ENCODE results near the gene PCDHA12.
"Not testable (repeated sequence)": the region's sequence is repeated elsewhere in the genome, so short reads cannot be mapped to it uniquely, and the experiment has no call there.

PCDHA12 gene

GRCh38 chr5:140857177-140857986 is 17.7 kb upstream of the PCDHA12 start:
- DNase-seq (ENCODE audit: low read depth in 1 of 2, low spot score in 1 of 2), result no peak

DNA sequence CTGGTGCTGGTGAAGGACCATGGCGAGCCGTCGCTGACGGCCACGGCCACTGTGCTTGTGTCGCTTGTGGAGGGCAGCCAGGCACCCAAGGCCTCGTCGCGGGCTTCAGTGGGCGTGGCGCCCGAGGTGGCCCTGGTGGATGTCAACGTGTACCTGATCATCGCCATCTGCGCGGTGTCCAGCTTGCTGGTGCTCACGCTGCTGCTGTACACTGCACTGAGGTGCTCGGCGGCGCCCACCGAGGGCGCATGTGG is 17.2 kb upstream of the PCDHA12 start:
- DNase-seq (ENCODE audit: low read depth in 1 of 2, low spot score in 1 of 2), result no peak

GRCh38 chr5:140862441-140863295 is 12.4 kb upstream of the PCDHA12 start:
- DNase-seq (ENCODE audit: low read depth in 1 of 2, low spot score in 1 of 2), result no peak

DNA sequence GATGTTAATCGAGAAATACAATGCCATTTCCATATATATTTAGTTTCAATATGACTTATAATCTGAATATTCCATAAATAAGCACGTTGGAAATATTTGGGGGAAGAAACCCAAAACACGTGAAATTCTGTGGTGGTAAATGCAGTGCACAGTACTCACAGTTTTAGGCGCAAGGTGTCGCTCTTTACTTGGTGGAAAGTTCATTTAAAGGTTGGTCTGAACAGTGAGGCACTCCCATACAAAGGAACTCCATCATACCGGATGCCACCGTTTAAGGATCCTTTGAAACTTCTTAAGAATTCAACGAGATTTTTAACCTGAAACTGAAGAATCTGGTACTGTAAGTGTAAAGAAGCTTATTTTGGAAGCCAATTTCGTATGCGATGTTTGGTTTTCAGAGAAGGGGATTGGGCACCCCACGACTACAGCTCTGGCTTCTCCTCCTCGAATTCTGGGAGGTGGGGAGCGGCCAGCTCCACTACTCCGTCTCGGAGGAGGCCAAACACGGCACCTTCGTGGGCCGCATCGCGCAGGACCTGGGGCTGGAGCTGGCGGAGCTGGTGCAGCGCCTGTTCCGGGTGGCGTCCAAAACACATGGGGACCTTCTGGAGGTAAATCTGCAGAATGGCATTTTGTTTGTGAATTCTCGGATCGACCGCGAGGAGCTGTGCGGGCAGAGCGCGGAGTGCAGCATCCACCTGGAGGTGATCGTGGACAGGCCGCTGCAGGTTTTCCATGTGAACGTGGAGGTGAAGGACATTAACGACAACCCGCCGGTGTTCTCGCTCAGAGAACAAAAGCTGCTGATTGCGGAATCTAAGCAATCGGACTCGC is 6.2 kb upstream of the PCDHA12 start, which contains the start of gene PCDHA11:
TSS of gene PCDHA11 (plus strand) at position 237 of the 834 bp plus-strand sequence. CDS start at position 384, 147 bp downstream.
- no peak for DNase-seq (ENCODE audit: low read depth in 1 of 2, low spot score in 1 of 2)

DNA sequence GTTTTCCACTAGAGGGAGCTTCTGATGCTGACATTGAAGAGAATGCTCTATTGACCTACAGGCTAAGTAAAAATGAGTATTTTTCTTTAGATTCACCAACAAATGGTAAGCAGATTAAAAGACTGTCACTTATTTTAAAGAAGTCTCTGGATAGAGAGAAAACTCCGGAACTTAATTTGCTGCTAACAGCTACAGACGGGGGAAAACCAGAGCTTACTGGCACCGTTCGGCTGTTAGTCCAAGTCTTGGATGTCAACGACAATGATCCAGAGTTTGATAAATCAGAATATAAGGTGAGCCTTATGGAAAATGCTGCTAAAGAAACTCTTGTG is 5.6 kb upstream of the PCDHA12 start:
- DNase-seq (ENCODE audit: low read depth in 1 of 2, low spot score in 1 of 2), result no peak

DNA sequence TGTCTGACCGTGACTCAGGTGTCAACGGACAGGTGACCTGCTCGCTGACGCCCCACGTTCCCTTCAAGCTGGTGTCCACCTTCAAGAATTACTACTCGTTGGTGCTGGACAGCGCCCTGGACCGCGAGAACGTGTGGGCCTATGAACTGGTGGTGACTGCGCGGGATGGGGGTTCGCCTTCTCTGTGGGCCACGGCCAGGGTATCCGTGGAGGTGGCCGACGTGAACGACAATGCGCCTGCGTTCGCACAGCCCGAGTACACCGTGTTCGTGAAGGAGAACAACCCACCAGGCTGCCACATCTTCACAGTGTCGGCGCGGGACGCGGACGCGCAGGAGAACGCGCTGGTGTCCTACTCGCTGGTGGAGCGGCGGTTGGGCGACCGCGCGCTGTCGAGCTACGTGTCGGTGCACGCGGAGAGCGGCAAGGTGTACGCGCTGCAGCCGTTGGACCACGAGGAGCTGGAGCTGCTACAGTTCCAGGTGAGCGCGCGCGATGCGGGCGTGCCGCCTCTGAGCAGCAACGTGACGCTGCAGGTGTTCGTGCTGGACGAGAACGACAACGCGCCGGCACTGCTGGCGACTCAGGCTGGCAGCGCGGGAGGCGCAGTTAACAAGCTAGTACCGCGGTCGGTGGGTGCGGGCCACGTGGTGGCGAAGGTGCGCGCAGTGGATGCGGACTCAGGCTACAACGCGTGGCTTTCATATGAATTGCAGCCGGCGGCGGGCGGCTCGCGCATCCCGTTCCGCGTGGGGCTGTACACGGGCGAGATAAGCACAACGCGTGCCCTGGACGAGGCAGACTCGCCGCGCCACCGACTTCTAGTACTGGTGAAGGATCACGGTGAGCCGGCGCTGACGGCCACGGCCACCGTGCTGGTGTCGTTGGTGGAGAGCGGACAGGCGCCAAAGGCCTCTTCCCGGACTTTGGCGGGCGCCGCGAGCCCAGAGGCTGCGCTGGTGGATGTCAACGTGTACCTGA is 4.6 kb upstream of the PCDHA12 start:
- no peak for DNase-seq (ENCODE audit: low read depth in 1 of 2, low spot score in 1 of 2)

DNA sequence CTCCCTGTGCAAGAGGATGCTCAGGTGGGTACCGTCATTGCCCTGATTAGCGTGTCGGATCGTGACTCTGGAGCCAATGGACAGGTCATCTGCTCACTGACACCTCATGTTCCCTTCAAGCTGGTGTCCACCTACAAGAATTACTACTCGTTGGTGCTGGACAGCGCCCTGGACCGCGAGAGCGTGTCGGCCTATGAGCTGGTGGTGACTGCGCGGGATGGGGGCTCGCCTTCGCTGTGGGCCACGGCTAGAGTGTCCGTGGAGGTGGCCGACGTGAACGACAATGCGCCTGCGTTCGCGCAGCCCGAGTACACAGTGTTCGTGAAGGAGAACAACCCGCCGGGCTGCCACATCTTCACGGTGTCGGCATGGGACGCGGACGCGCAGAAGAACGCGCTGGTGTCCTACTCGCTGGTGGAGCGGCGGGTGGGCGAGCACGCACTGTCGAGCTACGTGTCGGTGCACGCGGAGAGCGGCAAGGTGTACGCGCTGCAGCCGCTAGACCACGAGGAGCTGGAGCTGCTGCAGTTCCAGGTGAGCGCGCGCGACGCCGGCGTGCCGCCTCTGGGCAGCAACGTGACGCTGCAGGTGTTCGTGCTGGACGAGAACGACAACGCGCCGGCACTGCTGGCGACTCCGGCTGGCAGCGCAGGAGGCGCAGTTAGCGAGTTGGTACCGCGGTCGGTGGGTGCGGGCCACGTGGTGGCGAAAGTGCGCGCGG is 1.6 kb downstream of the PCDHA12 start:
- DNase-seq (ENCODE audit: low read depth in 1 of 2, low spot score in 1 of 2), result not testable (repeated sequence)

- DNase-seq (ENCODE audit: low read depth in 1 of 2, low spot score in 1 of 2), result no peak
Observed at GRCh38 chr5:140877262-140877581, 2.1 kb downstream of the PCDHA12 start.

GRCh38 chr5:140881889-140882590 is 6.9 kb downstream of the PCDHA12 start, which contains the start of gene PCDHA13:
Gene PCDHA13, plus strand, starts transcription at chr5:140882124. Its CDS starts 145 bp downstream, at chr5:140882269.
- no peak for DNase-seq (ENCODE audit: low read depth in 1 of 2, low spot score in 1 of 2)

DNA sequence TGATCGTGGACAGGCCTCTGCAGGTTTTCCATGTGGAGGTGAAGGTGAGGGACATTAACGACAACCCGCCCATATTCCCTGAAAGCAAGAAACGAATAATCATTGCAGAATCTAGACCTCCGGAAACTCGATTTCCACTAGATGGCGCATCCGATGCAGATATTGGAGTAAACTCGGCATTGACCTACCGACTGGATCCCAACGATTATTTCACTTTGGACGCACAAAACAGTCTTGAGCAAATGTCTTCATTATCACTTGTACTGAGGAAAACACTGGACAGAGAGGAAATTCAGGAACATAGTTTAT is 7.4 kb downstream of the PCDHA12 start:
- no peak for DNase-seq (ENCODE audit: low read depth in 1 of 2, low spot score in 1 of 2)

DNA sequence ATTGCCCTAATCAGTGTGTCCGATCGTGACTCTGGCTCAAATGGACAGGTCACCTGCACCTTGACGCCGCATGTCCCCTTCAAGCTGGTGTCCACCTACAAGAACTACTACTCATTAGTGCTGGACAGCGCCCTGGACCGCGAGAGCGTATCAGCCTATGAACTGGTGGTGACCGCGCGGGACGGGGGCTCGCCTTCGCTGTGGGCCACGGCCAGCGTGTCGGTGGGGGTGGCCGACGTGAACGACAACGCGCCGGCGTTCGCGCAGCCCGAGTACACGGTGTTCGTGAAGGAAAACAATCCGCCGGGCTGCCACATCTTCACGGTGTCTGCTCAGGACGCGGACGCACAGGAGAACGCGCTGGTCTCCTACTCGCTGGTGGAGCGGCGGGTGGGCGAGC is 8.3 kb downstream of the PCDHA12 start:
- DNase-seq (ENCODE audit: low read depth in 1 of 2, low spot score in 1 of 2), result no peak

DNA sequence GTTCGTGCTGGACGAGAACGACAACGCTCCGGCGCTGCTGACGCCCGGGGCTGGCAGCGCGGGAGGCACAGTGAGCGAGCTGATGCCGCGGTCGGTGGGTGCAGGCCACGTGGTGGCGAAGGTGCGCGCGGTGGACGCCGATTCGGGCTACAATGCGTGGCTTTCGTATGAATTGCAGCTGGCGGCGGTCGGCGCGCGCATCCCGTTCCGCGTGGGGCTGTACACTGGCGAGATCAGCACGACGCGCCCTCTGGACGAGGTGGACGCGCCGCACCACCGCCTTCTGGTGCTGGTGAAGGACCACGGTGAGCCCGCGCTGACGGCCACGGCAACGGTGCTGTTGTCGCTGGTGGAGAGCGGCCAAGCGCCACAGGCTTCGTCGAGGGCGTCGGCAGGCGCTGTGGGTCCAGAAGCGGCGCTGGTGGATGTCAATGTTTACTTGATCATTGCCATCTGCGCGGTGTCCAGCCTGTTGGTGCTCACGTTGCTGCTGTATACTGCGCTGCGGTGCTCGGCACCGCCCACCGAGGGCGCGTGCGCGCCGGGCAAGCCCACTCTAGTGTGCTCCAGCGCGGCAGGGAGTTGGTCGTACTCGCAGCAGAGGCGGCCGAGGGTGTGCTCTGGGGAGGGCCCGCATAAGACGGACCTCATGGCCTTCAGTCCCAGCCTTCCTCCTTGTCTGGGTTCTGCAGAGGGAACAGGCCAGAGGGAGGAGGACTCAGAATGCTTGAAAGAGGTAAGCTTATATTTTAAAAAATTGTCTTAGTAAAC is 9.0 kb downstream of the PCDHA12 start:
- no peak for DNase-seq (ENCODE audit: low read depth in 1 of 2, low spot score in 1 of 2)

DNA sequence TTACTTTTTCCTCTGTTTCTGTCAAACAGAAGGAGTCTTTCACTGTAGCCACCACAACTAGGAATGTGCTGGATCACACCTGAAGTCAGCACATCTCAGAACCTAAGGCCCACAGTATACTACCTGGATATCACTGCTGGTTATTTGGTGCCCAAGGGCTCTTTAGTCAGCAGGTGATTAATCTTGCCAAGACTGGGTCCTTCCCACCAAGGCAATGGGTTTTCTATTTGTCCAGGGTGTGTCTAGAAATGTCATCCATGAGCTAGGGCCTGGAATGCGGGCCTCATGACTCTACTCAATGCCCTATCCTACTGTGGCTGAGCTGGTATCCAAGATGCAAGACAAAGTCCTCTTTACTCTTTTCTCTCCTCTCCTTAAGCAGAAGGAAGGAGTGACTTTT is 41.2 kb downstream of the PCDHA12 start:
- no peak for DNase-seq (ENCODE audit: low read depth in 1 of 2, low spot score in 1 of 2)

- DNase-seq (ENCODE audit: low read depth in 1 of 2, low spot score in 1 of 2), result no peak
Observed at GRCh38 chr5:140923601-140924000, 48.5 kb downstream of the PCDHA12 start.

- DNase-seq (ENCODE audit: low read depth in 1 of 2, low spot score in 1 of 2), result no peak
Observed at GRCh38 chr5:140925806-140926442, 50.8 kb downstream of the PCDHA12 start, which contains the start of gene PCDHAC1. Gene PCDHAC1, plus strand, starts transcription at chr5:140926299. Its CDS starts 594 bp downstream, at chr5:140926893.

DNA sequence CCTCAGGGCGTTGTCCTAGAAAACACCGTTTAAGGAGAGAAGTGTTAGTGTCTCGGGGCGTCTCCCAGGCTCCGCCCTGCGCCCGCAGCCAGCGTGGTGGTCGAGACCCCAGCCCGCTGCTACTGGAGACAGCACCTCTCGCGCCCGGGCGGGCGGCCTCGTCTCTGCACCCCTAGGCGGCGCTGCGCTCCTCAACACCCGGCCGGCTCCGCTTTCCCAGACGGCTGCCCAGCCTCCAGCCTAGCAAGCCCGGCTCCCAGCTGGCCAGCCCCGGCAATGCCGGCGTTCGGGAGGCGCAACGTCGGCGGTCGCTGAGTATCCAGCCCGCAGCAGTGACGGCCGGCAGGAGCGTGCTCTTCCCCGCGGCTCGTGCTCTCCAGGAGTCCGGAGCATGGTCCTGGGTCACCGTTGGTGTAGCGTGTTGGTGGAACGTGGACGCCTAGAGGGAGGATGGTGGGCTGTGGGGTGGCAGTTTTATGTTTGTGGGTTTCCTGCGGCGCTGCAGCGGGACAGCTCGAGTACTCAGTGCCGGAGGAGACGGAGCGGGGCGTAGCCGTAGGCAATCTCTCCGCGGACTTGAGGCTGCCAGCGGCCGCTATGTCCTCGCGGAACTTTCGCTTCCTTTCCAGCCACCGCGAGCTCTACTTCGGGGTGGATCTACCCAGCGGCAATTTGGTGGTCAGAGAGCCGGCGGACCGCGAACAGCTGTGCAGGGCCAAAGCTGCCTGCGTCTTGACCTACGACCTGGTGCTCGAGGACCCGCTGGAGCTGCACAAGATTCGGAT is 51.5 kb downstream of the PCDHA12 start:
- no peak for DNase-seq (ENCODE audit: low read depth in 1 of 2, low spot score in 1 of 2)

DNA sequence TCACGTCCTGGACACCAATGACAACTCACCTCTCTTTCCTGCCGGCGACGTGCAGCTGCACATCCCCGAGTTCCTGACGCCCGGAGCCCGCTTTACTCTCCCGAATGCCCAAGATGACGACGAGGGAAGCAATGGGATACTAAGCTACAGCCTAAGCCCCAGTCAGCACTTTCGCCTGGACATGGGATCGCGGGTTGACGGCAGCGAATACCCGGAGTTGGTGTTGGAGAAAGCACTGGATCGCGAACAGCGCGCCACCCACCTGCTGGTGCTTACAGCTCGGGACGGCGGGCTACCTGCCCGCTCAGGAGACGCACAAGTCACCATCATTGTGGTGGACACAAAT is 52.1 kb downstream of the PCDHA12 start:
- DNase-seq (ENCODE audit: low read depth in 1 of 2, low spot score in 1 of 2), result no peak

Measured in activated CD4-positive, alpha-beta T cell treated with anti-CD3 and anti-CD28 coated beads, Interleukin-2, amount 50 U/mL, for 24 hours (primary cell).